Activated CD4-positive, alpha-beta T cell treated with anti-CD3 and anti-CD28 coated beads, Interleukin-2, amount 10 ng/mL, durations not matched to agents 24 days and 14 days (primary cell): ENCODE measurements around the gene NTSR1. TPM values are rescaled to one million over a fixed set of nuclear protein-coding genes. Genes with fewer than 3 reads are reported as not detected.

Experiments used
- DNase-seq: peaks from one replicate; pipeline ENCODE4 v3.0.0; 2022
- H3K27ac Mint-ChIP-seq: one replicate; pipeline ENCODE4 v1.8.0; 2022; ENCODE audit warnings: mild to moderate bottlenecking, mixed read lengths
- H3K27me3 Mint-ChIP-seq: one replicate; pipeline ENCODE4 v1.8.0; 2022; ENCODE audit warnings: mixed read lengths
- H3K36me3 Mint-ChIP-seq: one replicate; pipeline ENCODE4 v1.8.0; 2022; ENCODE audit warnings: low read depth, mild to moderate bottlenecking, mixed read lengths
- H3K4me1 Mint-ChIP-seq: one replicate; pipeline ENCODE4 v1.8.0; 2021; ENCODE audit warnings: mixed read lengths
- H3K4me3 Mint-ChIP-seq: one replicate; pipeline ENCODE4 v1.8.0; 2022; ENCODE audit warnings: mild to moderate bottlenecking, moderate library complexity, mixed read lengths
- H3K9me3 Mint-ChIP-seq: one replicate; pipeline ENCODE4 v1.8.0; 2021; ENCODE audit warnings: mixed read lengths
- intact Hi-C: fragments of 100-400 bp; cut with micrococcal nuclease; formaldehyde crosslinking; loops from one replicate; pipeline ENCODE4 v1.15.1; 2023
- total RNA-seq: library from RNA; stranded (reverse); gene quantifications from 2 replicates; pipeline ENCODE4 v1.2.3, GENCODE V29; 2022

NTSR1 gene
- total RNA-seq, 1 donor from 2014 or later: not detected

GRCh38 chr20:62725596-62726268 lies 17.1 kb downstream of the NTSR1 start:
- peaks cover 1% of the 10 kb centered on the region for H3K36me3 Mint-ChIP-seq
- intact Hi-C loops: no loop called here
- H3K27ac Mint-ChIP-seq: no peak overlapping the region
- peaks cover 41% of the 10 kb centered on the region for H3K27me3 Mint-ChIP-seq
- H3K9me3 Mint-ChIP-seq: peaks cover 4% of the 10 kb centered on the region
- H3K4me3 Mint-ChIP-seq: no peak overlapping the region
- no peak for DNase-seq
- peaks cover 20% of the 10 kb centered on the region for H3K4me1 Mint-ChIP-seq

GRCh38 chr20:62726276-62726675 lies 17.6 kb downstream of the NTSR1 start:
- no peak overlapping the region for H3K4me3 Mint-ChIP-seq
- H3K4me1 Mint-ChIP-seq: peaks cover 20% of the 10 kb centered on the region
- H3K9me3 Mint-ChIP-seq: peaks cover 3% of the 10 kb centered on the region
- no peak for DNase-seq
- H3K27ac Mint-ChIP-seq: no peak overlapping the region
- peaks cover 1% of the 10 kb centered on the region for H3K36me3 Mint-ChIP-seq
- H3K27me3 Mint-ChIP-seq: peaks cover 43% of the 10 kb centered on the region
- intact Hi-C loops: no loop called here

GRCh38 chr20:62726716-62727583 lies 18.3 kb downstream of the NTSR1 start:
- Mint-ChIP-seq H3K36me3 (no peaks in the 10 kb centered on the region), H3K9me3 (no peaks in the 10 kb centered on the region), H3K4me1 (peaks cover 15% of the 10 kb centered on the region), H3K27ac (no peak overlapping the region), H3K27me3 (peaks cover 40% of the 10 kb centered on the region), H3K4me3 (no peak overlapping the region)
- intact Hi-C loops: no loop called here
- DNase-seq: no peak

GRCh38 chr20:62727584-62728027 lies 19.0 kb downstream of the NTSR1 start:
- no peak overlapping the region for H3K27ac Mint-ChIP-seq
- no peaks in the 10 kb centered on the region for H3K36me3 Mint-ChIP-seq
- H3K9me3 Mint-ChIP-seq: no peaks in the 10 kb centered on the region
- peaks cover 37% of the 10 kb centered on the region for H3K27me3 Mint-ChIP-seq
- peaks cover 15% of the 10 kb centered on the region for H3K4me1 Mint-ChIP-seq
- DNase-seq: no peak
- intact Hi-C loops: no loop called here
- H3K4me3 Mint-ChIP-seq: no peak overlapping the region

- intact Hi-C loops: no loop called here
- peaks cover 40% of the 10 kb centered on the region for H3K27me3 Mint-ChIP-seq
- no peaks in the 10 kb centered on the region for H3K36me3 Mint-ChIP-seq
- peaks cover 21% of the 10 kb centered on the region for H3K4me1 Mint-ChIP-seq
- no peaks in the 10 kb centered on the region for H3K9me3 Mint-ChIP-seq
- H3K4me3 Mint-ChIP-seq: peak overlapping the region; percentile 45
- no peak overlapping the region for H3K27ac Mint-ChIP-seq
- DNase-seq: peak; percentile 73
These were observed 19.6 kb downstream of the NTSR1 start for GRCh38 chr20:62728028-62728780.

GRCh38 chr20:62728781-62729300 lies 20.2 kb downstream of the NTSR1 start:
- Mint-ChIP-seq H3K4me3 (no peak overlapping the region), H3K4me1 (peaks cover 26% of the 10 kb centered on the region), H3K9me3 (no peaks in the 10 kb centered on the region), H3K36me3 (no peaks in the 10 kb centered on the region), H3K27ac (no peak overlapping the region), H3K27me3 (peaks cover 40% of the 10 kb centered on the region)
- DNase-seq: no peak
- intact Hi-C loops: no loop called here

GRCh38 chr20:62730481-62730880 lies 21.8 kb downstream of the NTSR1 start:
- H3K9me3 Mint-ChIP-seq: no peaks in the 10 kb centered on the region
- H3K4me3 Mint-ChIP-seq: no peak overlapping the region
- intact Hi-C loops: no loop called here
- no peak for DNase-seq
- H3K27ac Mint-ChIP-seq: no peak overlapping the region
- H3K4me1 Mint-ChIP-seq: peaks cover 29% of the 10 kb centered on the region
- peaks cover 38% of the 10 kb centered on the region for H3K27me3 Mint-ChIP-seq
- H3K36me3 Mint-ChIP-seq: no peaks in the 10 kb centered on the region

GRCh38 chr20:62732031-62732760 lies 23.6 kb downstream of the NTSR1 start:
- Mint-ChIP-seq H3K36me3 (no peaks in the 10 kb centered on the region), H3K9me3 (no peaks in the 10 kb centered on the region), H3K4me1 (peaks cover 29% of the 10 kb centered on the region), H3K27me3 (peaks cover 36% of the 10 kb centered on the region), H3K4me3 (no peak overlapping the region), H3K27ac (no peak overlapping the region)
- intact Hi-C loops: no loop called here
- no peak for DNase-seq

- intact Hi-C loops: no loop called here
- Mint-ChIP-seq H3K36me3 (no peaks in the 10 kb centered on the region), H3K4me3 (no peak overlapping the region), H3K4me1 (peaks cover 29% of the 10 kb centered on the region), H3K27ac (no peak overlapping the region), H3K27me3 (peaks cover 36% of the 10 kb centered on the region), H3K9me3 (no peaks in the 10 kb centered on the region)
- no peak for DNase-seq
These were observed 24.3 kb downstream of the NTSR1 start for GRCh38 chr20:62732842-62733525.

- DNase-seq: no peak
- Mint-ChIP-seq H3K9me3 (no peaks in the 10 kb centered on the region), H3K27ac (no peak overlapping the region), H3K36me3 (no peaks in the 10 kb centered on the region), H3K4me1 (peaks cover 26% of the 10 kb centered on the region), H3K4me3 (no peak overlapping the region), H3K27me3 (peaks cover 35% of the 10 kb centered on the region)
- intact Hi-C loops: no loop called here
These were observed 24.8 kb downstream of the NTSR1 start for GRCh38 chr20:62733526-62733842.

GRCh38 chr20:62733891-62734290 lies 25.3 kb downstream of the NTSR1 start:
- Mint-ChIP-seq H3K9me3 (no peaks in the 10 kb centered on the region), H3K36me3 (no peaks in the 10 kb centered on the region), H3K27me3 (peaks cover 34% of the 10 kb centered on the region), H3K27ac (no peak overlapping the region), H3K4me1 (peaks cover 27% of the 10 kb centered on the region), H3K4me3 (no peak overlapping the region)
- intact Hi-C loops: no loop called here
- no peak for DNase-seq

- DNase-seq: no peak
- H3K9me3 Mint-ChIP-seq: no peaks in the 10 kb centered on the region
- no peak overlapping the region for H3K4me3 Mint-ChIP-seq
- no peak overlapping the region for H3K27ac Mint-ChIP-seq
- intact Hi-C loops: no loop called here
- no peaks in the 10 kb centered on the region for H3K36me3 Mint-ChIP-seq
- H3K27me3 Mint-ChIP-seq: peaks cover 30% of the 10 kb centered on the region
- H3K4me1 Mint-ChIP-seq: peaks cover 24% of the 10 kb centered on the region
These were observed 25.7 kb downstream of the NTSR1 start for GRCh38 chr20:62734326-62734725.

GRCh38 chr20:62734881-62735280 lies 26.2 kb downstream of the NTSR1 start:
- Mint-ChIP-seq H3K36me3 (no peaks in the 10 kb centered on the region), H3K9me3 (no peaks in the 10 kb centered on the region), H3K27me3 (peaks cover 30% of the 10 kb centered on the region), H3K27ac (no peak overlapping the region), H3K4me3 (no peak overlapping the region), H3K4me1 (peaks cover 30% of the 10 kb centered on the region)
- intact Hi-C loops: no loop called here
- no peak for DNase-seq
